Endothelial cell of umbilical vein (primary cell): ENCODE data around the gene HMCN1.

Source experiments
- EZH2 ChIP-seq: IDR thresholded peaks from 2 replicates; pipeline ENCODE4 v1.6.1; 2012; ENCODE audit warnings: borderline replicate concordance, low read depth, mild to moderate bottlenecking, moderate library complexity, low read length, inconsistent platforms; ENCODE audit not compliant: severe bottlenecking
- GATA2 ChIP-seq: IDR thresholded peaks from 2 replicates; pipeline ENCODE4 v1.7.0; 2011; ENCODE audit warnings: low read depth, mild to moderate bottlenecking, moderate library complexity, mixed read lengths, low read length; ENCODE audit not compliant: insufficient read length, insufficient read depth
- JUN ChIP-seq: IDR thresholded peaks from 2 replicates; pipeline ENCODE4 v1.6.1; 2011; ENCODE audit warnings: borderline replicate concordance, low read depth; ENCODE audit not compliant: insufficient read length, insufficient read depth
- MYC ChIP-seq: IDR thresholded peaks from one replicate; pipeline ENCODE4 v1.6.1; 2011; ENCODE audit warnings: mild to moderate bottlenecking, low read depth, low read length
- POLR2A ChIP-seq: IDR thresholded peaks from 2 replicates; pipeline ENCODE4 v1.6.1; 2012; ENCODE audit warnings: low read depth, mild to moderate bottlenecking, control low read depth, low read length
- POLR2AphosphoS5 ChIP-seq: IDR thresholded peaks from 2 replicates; pipeline ENCODE4 v1.6.1; 2012; ENCODE audit warnings: low read depth, mild to moderate bottlenecking, control low read depth, low read length, moderate library complexity; ENCODE audit not compliant: insufficient read depth
- TF ChIP-seq, protein P1 (sequence below), 2 donors: IDR thresholded peaks; 1 replicate in 1 of 2; 2 replicates in 1 of 2; pipeline ENCODE4 v1.5.1; 2011; ENCODE audit warnings: low read length in 2 of 2, mild to moderate bottlenecking in 2 of 2, moderate library complexity in 2 of 2, control low read depth in 1 of 2, inconsistent platforms in 1 of 2, low read depth in 1 of 2; ENCODE audit not compliant: insufficient read depth in 1 of 2; ENCODE audit errors: extremely low read depth in 1 of 2
- TF ChIP-seq, protein P2 (sequence below): IDR thresholded peaks from 2 replicates; pipeline ENCODE4 v1.6.1; 2011; ENCODE audit not compliant: insufficient read depth, insufficient read length

DNA sequence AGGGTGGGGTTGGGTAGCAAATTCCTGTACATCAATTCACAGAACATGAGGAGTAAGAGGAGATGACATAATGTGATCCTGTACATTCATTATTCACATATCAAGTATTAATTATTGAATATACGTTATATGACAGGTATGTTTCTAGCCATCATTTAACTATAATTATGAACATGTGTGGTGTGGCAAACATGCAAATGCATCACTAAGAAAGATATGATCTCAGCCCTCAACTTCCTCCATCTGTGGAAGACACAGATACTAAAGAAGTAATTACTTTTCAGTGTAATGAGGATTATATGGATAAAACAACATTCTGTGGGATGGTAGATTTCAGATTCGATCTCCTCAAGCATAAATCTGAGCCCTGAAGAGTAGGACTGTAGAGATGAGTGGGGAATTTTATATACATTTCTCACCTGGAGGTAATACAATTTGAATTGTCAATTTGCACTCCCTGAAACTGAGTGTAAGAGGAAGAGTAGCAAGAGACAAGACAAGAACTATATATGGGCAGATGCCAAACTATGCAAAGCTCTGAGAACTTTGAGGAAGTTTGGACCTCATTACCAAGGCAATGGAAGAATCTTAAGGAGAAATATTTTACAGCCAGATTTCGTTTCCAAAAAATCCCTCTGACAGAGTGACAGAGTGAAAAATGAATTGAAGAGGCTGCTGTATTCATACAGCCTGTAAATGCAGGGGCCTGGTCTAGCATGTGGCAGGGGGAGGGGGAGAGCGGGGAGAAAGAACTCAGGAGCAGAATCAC is 365.3 kb downstream of the HMCN1 start:
- TF ChIP-seq EZH2 = no peak
- no peak for TF ChIP-seq POLR2A
- TF ChIP-seq, protein P1, sequence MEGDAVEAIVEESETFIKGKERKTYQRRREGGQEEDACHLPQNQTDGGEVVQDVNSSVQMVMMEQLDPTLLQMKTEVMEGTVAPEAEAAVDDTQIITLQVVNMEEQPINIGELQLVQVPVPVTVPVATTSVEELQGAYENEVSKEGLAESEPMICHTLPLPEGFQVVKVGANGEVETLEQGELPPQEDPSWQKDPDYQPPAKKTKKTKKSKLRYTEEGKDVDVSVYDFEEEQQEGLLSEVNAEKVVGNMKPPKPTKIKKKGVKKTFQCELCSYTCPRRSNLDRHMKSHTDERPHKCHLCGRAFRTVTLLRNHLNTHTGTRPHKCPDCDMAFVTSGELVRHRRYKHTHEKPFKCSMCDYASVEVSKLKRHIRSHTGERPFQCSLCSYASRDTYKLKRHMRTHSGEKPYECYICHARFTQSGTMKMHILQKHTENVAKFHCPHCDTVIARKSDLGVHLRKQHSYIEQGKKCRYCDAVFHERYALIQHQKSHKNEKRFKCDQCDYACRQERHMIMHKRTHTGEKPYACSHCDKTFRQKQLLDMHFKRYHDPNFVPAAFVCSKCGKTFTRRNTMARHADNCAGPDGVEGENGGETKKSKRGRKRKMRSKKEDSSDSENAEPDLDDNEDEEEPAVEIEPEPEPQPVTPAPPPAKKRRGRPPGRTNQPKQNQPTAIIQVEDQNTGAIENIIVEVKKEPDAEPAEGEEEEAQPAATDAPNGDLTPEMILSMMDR (IDR thresholded peaks at IDR 0.05; ENCODE audit: extremely low read depth in 1 of 2, insufficient read depth in 1 of 2, low read depth in 1 of 2, low read length in 2 of 2) = no peak
- no peak for TF ChIP-seq MYC
- no peak for TF ChIP-seq POLR2AphosphoS5
- TF ChIP-seq, protein P2, sequence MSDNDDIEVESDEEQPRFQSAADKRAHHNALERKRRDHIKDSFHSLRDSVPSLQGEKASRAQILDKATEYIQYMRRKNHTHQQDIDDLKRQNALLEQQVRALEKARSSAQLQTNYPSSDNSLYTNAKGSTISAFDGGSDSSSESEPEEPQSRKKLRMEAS = no peak
- TF ChIP-seq JUN = no peak
- TF ChIP-seq GATA2 = no peak
